Measurements from ENCODE around the gene SNRPB2. TPM values are rescaled to one million over a fixed set of nuclear protein-coding genes. Genes with fewer than 3 reads are reported as not detected.

SNRPB2 gene
- polyA plus RNA-seq, 1 donor from 2014 or later = 302 TPM

- Histone ChIP-seq H3K9me3 (ENCODE audit: low read length) (no peaks in the 10 kb centered on the region), H3F3A (ENCODE audit: insufficient read depth, low read length, poor library complexity, severe bottlenecking) (no peaks in the 10 kb centered on the region), H2AFZ (ENCODE audit: low read depth, low read length) (no peak overlapping the region), H3K4me3 (ENCODE audit: low read length) (no peak overlapping the region), H3K27ac (ENCODE audit: low read length) (no peak overlapping the region), H3K36me3 (ENCODE audit: insufficient read depth, low read length) (no peaks in the 10 kb centered on the region), H4K20me1 (ENCODE audit: insufficient read depth) (no peaks in the 10 kb centered on the region), H3K9ac (ENCODE audit: low read length) (no peak overlapping the region), H3K79me2 (replicated peaks; ENCODE audit: insufficient read depth, low read length) (no peaks in the 10 kb centered on the region), H3K27me3 (ENCODE audit: insufficient read depth, low read depth, low read length) (no peaks in the 10 kb centered on the region), H3K9me2 (ENCODE audit: insufficient read depth, low read length) (no peaks in the 10 kb centered on the region), H3K4me2 (ENCODE audit: low read length) (no peak overlapping the region)
- TF ChIP-seq EP300 (conservative IDR thresholded peaks at IDR 0.05; ENCODE audit: poor library complexity, severe bottlenecking) (no peak), TAF1 (IDR thresholded peaks at IDR 0.05; ENCODE audit: low read depth) (no peak), POLR2AphosphoS5 (IDR thresholded peaks at IDR 0.05) (no peak), REST (IDR thresholded peaks at IDR 0.05; ENCODE audit: borderline replicate concordance) (no peak), RAD21 (conservative IDR thresholded peaks at IDR 0.05) (no peak), EZH2 (IDR thresholded peaks at IDR 0.05; ENCODE audit: borderline replicate concordance, insufficient read depth, low read length, poor library complexity, severe bottlenecking) (no peak), CTCF (IDR thresholded peaks at IDR 0.05; ENCODE audit: poor library complexity, severe bottlenecking) (no peak), SMC3 (conservative IDR thresholded peaks at IDR 0.05; ENCODE audit: poor library complexity) (no peak), MXI1 (conservative IDR thresholded peaks at IDR 0.05; ENCODE audit: poor library complexity, severe bottlenecking) (no peak)
These were observed 37.8 kb upstream of the SNRPB2 start for GRCh38 chr20:16692009-16692408.

GRCh38 chr20:16692442-16692841 lies 37.4 kb upstream of the SNRPB2 start:
- H3K27me3 ChIP-seq (ENCODE audit: insufficient read depth, low read depth, low read length) = no peaks in the 10 kb centered on the region
- H3K36me3 ChIP-seq (ENCODE audit: insufficient read depth, low read length) = no peaks in the 10 kb centered on the region
- H4K20me1 ChIP-seq (ENCODE audit: insufficient read depth) = no peaks in the 10 kb centered on the region
- no peak overlapping the region for H2AFZ ChIP-seq (ENCODE audit: low read depth, low read length)
- H3K9ac ChIP-seq (ENCODE audit: low read length) = no peak overlapping the region
- H3K4me3 ChIP-seq (ENCODE audit: low read length) = no peak overlapping the region
- no peak overlapping the region for H3K27ac ChIP-seq (ENCODE audit: low read length)
- TF ChIP-seq RAD21 (conservative IDR thresholded peaks at IDR 0.05) (no peak), SMC3 (conservative IDR thresholded peaks at IDR 0.05; ENCODE audit: poor library complexity) (no peak), EP300 (conservative IDR thresholded peaks at IDR 0.05; ENCODE audit: poor library complexity, severe bottlenecking) (no peak), CTCF (IDR thresholded peaks at IDR 0.05; ENCODE audit: poor library complexity, severe bottlenecking) (no peak), REST (IDR thresholded peaks at IDR 0.05; ENCODE audit: borderline replicate concordance) (no peak), TAF1 (IDR thresholded peaks at IDR 0.05; ENCODE audit: low read depth) (no peak), POLR2AphosphoS5 (IDR thresholded peaks at IDR 0.05) (no peak), MXI1 (conservative IDR thresholded peaks at IDR 0.05; ENCODE audit: poor library complexity, severe bottlenecking) (no peak), EZH2 (IDR thresholded peaks at IDR 0.05; ENCODE audit: borderline replicate concordance, insufficient read depth, low read length, poor library complexity, severe bottlenecking) (no peak)
- no peaks in the 10 kb centered on the region for H3K9me2 ChIP-seq (ENCODE audit: insufficient read depth, low read length)
- H3K79me2 ChIP-seq (replicated peaks; ENCODE audit: insufficient read depth, low read length) = no peaks in the 10 kb centered on the region
- no peaks in the 10 kb centered on the region for H3F3A ChIP-seq (ENCODE audit: insufficient read depth, low read length, poor library complexity, severe bottlenecking)
- H3K9me3 ChIP-seq (ENCODE audit: low read length) = no peaks in the 10 kb centered on the region
- no peak overlapping the region for H3K4me2 ChIP-seq (ENCODE audit: low read length)

Measured in neural cell (in vitro differentiated cells).